ENCODE data around the gene RSPO4. TPM values are rescaled to one million over a fixed set of nuclear protein-coding genes. Genes with fewer than 3 reads are reported as not detected.

Gene RSPO4
- total RNA-seq, 2 experiments from 2014 or later, result not detected

- ChIA-PET POLR2A (no interaction called here), CTCF (no interaction called here)
- Mint-ChIP-seq H3K4me1 (no peaks in the 10 kb centered on the region), H3K27ac (no peak overlapping the region), H3K27me3 (peaks cover 6% of the 10 kb centered on the region), H3K4me3 (no peak overlapping the region), H3K36me3 (ENCODE audit: low read depth) (no peaks in the 10 kb centered on the region), H3K9me3 (no peaks in the 10 kb centered on the region)
- DNase-seq, result no peak
These were observed 15.6 kb upstream of the RSPO4 start for GRCh38 chr20:1017677-1018076.

- DNase-seq, result no peak
- Mint-ChIP-seq H3K9me3 (no peaks in the 10 kb centered on the region), H3K4me3 (no peak overlapping the region), H3K36me3 (ENCODE audit: low read depth) (no peaks in the 10 kb centered on the region), H3K27me3 (peaks cover 6% of the 10 kb centered on the region), H3K4me1 (no peaks in the 10 kb centered on the region), H3K27ac (no peak overlapping the region)
- ChIA-PET POLR2A (no interaction called here), CTCF (no interaction called here)
These were observed 13.1 kb upstream of the RSPO4 start for GRCh38 chr20:1015181-1015580.

GRCh38 chr20:1014471-1014870 is 12.4 kb upstream of the RSPO4 start:
- no peaks in the 10 kb centered on the region for H3K36me3 Mint-ChIP-seq (ENCODE audit: low read depth)
- H3K4me3 Mint-ChIP-seq, result no peak overlapping the region
- no peak overlapping the region for H3K27ac Mint-ChIP-seq
- H3K4me1 Mint-ChIP-seq, result no peaks in the 10 kb centered on the region
- no peaks in the 10 kb centered on the region for H3K9me3 Mint-ChIP-seq
- CTCF ChIA-PET, result no interaction called here
- H3K27me3 Mint-ChIP-seq, result peaks cover 5% of the 10 kb centered on the region
- DNase-seq, result no peak
- POLR2A ChIA-PET, result no interaction called here

GRCh38 chr20:1013566-1014340 is 11.6 kb upstream of the RSPO4 start:
- POLR2A ChIA-PET, result no interaction called here

GRCh38 chr20:1012359-1013168 is 10.5 kb upstream of the RSPO4 start:
- CTCF ChIA-PET, result no interaction called here
- DNase-seq, result no peak
- Mint-ChIP-seq H3K27me3 (peaks cover 14% of the 10 kb centered on the region), H3K4me3 (no peak overlapping the region), H3K27ac (no peak overlapping the region), H3K36me3 (ENCODE audit: low read depth) (no peaks in the 10 kb centered on the region), H3K9me3 (no peaks in the 10 kb centered on the region), H3K4me1 (no peaks in the 10 kb centered on the region)
- POLR2A ChIA-PET, result no interaction called here

More at GRCh38 chr20:1013566-1014340, 11.6 kb upstream of the RSPO4 start:
- H3K27me3 Mint-ChIP-seq, result peaks cover 10% of the 10 kb centered on the region
- H3K4me1 Mint-ChIP-seq, result no peaks in the 10 kb centered on the region
- CTCF ChIA-PET, result no interaction called here
- no peaks in the 10 kb centered on the region for H3K9me3 Mint-ChIP-seq
- H3K4me3 Mint-ChIP-seq, result no peak overlapping the region
- DNase-seq, result no peak
- H3K36me3 Mint-ChIP-seq (ENCODE audit: low read depth), result no peaks in the 10 kb centered on the region
- H3K27ac Mint-ChIP-seq, result no peak overlapping the region

- Mint-ChIP-seq H3K9me3 (no peaks in the 10 kb centered on the region), H3K27me3 (peaks cover 15% of the 10 kb centered on the region), H3K4me1 (no peaks in the 10 kb centered on the region), H3K4me3 (no peak overlapping the region), H3K36me3 (ENCODE audit: low read depth) (no peaks in the 10 kb centered on the region), H3K27ac (no peak overlapping the region)
- ChIA-PET CTCF (no interaction called here), POLR2A (no interaction called here)
- DNase-seq, result no peak
These were observed 8.5 kb upstream of the RSPO4 start for GRCh38 chr20:1010659-1011058.

GRCh38 chr20:1005452-1006027 is 3.4 kb upstream of the RSPO4 start:
- Mint-ChIP-seq H3K4me3 (no peak overlapping the region), H3K27ac (no peak overlapping the region), H3K4me1 (peaks cover 7% of the 10 kb centered on the region), H3K36me3 (ENCODE audit: low read depth) (no peaks in the 10 kb centered on the region), H3K9me3 (no peaks in the 10 kb centered on the region), H3K27me3 (peaks cover 49% of the 10 kb centered on the region)
- peak; percentile 26 for DNase-seq
- ChIA-PET CTCF (no interaction called here), POLR2A (no interaction called here)

GRCh38 chr20:1003920-1004697 is 2.0 kb upstream of the RSPO4 start:
- Mint-ChIP-seq H3K27ac (no peak overlapping the region), H3K9me3 (no peaks in the 10 kb centered on the region), H3K4me3 (no peak overlapping the region), H3K4me1 (peaks cover 7% of the 10 kb centered on the region), H3K27me3 (peaks cover 54% of the 10 kb centered on the region), H3K36me3 (ENCODE audit: low read depth) (no peaks in the 10 kb centered on the region)
- CTCF ChIA-PET, result no interaction called here
- POLR2A ChIA-PET, result no interaction called here
- no peak for DNase-seq

- H3K36me3 Mint-ChIP-seq (ENCODE audit: low read depth), result no peaks in the 10 kb centered on the region
- no peak overlapping the region for H3K27ac Mint-ChIP-seq
- H3K27me3 Mint-ChIP-seq, result peaks cover 52% of the 10 kb centered on the region
- CTCF ChIA-PET, result no interaction called here
- H3K4me1 Mint-ChIP-seq, result peaks cover 7% of the 10 kb centered on the region
- no peak for DNase-seq
- POLR2A ChIA-PET, result no interaction called here
- no peak overlapping the region for H3K4me3 Mint-ChIP-seq
- no peaks in the 10 kb centered on the region for H3K9me3 Mint-ChIP-seq
These were observed 811 bp upstream of the RSPO4 start for GRCh38 chr20:1002682-1003561.

- DNase-seq, result no peak
- Mint-ChIP-seq H3K27me3 (peaks cover 48% of the 10 kb centered on the region), H3K4me3 (no peak overlapping the region), H3K27ac (no peak overlapping the region), H3K36me3 (ENCODE audit: low read depth) (no peaks in the 10 kb centered on the region), H3K4me1 (peaks cover 7% of the 10 kb centered on the region), H3K9me3 (no peaks in the 10 kb centered on the region)
- POLR2A ChIA-PET, result no interaction called here
- CTCF ChIA-PET, result no interaction called here
These were observed 995 bp downstream of the RSPO4 start for GRCh38 chr20:1001116-1001515.

GRCh38 chr20:998231-998830 is 3.8 kb downstream of the RSPO4 start:
- ChIA-PET POLR2A (no interaction called here), CTCF (no interaction called here)
- Mint-ChIP-seq H3K4me3 (no peak overlapping the region), H3K9me3 (no peaks in the 10 kb centered on the region), H3K36me3 (ENCODE audit: low read depth) (no peaks in the 10 kb centered on the region), H3K27me3 (peaks cover 38% of the 10 kb centered on the region), H3K27ac (no peak overlapping the region), H3K4me1 (peaks cover 7% of the 10 kb centered on the region)
- DNase-seq, result no peak

GRCh38 chr20:997486-997885 is 4.6 kb downstream of the RSPO4 start:
- no peaks in the 10 kb centered on the region for H3K36me3 Mint-ChIP-seq (ENCODE audit: low read depth)
- peaks cover under 1% of the 10 kb centered on the region for H3K4me1 Mint-ChIP-seq
- peaks cover 29% of the 10 kb centered on the region for H3K27me3 Mint-ChIP-seq
- H3K4me3 Mint-ChIP-seq, result no peak overlapping the region
- CTCF ChIA-PET, result no interaction called here
- POLR2A ChIA-PET, result no interaction called here
- H3K27ac Mint-ChIP-seq, result no peak overlapping the region
- no peaks in the 10 kb centered on the region for H3K9me3 Mint-ChIP-seq
- DNase-seq, result no peak

Data from activated CD4-positive, alpha-beta memory T cell treated with anti-CD3 and anti-CD28 coated beads, Interleukin-2, amount 10 ng/mL, durations not matched to agents 7 days and 5 days (primary cell).